GM10266 (cell line): ENCODE results near the gene CMSS1.

ENCODE experiments used
- DNase-seq: peaks from one replicate; pipeline ENCODE4 v3.0.0; 2012; ENCODE audit errors: extremely low spot score
- CTCF ChIP-seq: IDR thresholded peaks from 2 replicates; pipeline ENCODE4 v1.5.1; 2012; ENCODE audit warnings: mild to moderate bottlenecking, low read depth; ENCODE audit not compliant: control insufficient read depth, insufficient read depth; ENCODE audit errors: missing control alignments

Gene CMSS1

GRCh38 chr3:100062665-100063064, 245.0 kb downstream of the CMSS1 start:
- no peak for TF ChIP-seq CTCF
- no peak for DNase-seq

- no peak for TF ChIP-seq CTCF
- DNase-seq: no peak
Observed at GRCh38 chr3:100063929-100064461, 246.3 kb downstream of the CMSS1 start.

- TF ChIP-seq CTCF: no peak
- DNase-seq: no peak
Observed at GRCh38 chr3:100067589-100067988, 249.9 kb downstream of the CMSS1 start.

GRCh38 chr3:100068826-100069225, 251.2 kb downstream of the CMSS1 start:
- peak; percentile 71 for DNase-seq

GRCh38 chr3:100069472-100069871, 251.8 kb downstream of the CMSS1 start:
- no peak for DNase-seq
- no peak for TF ChIP-seq CTCF

More at GRCh38 chr3:100068826-100069225, 251.2 kb downstream of the CMSS1 start:
- TF ChIP-seq CTCF: peak; percentile 80

GRCh38 chr3:100072326-100073048, 254.8 kb downstream of the CMSS1 start:
- no peak for DNase-seq
- no peak for TF ChIP-seq CTCF

GRCh38 chr3:100073049-100073713, 255.5 kb downstream of the CMSS1 start:
- no peak for TF ChIP-seq CTCF
- DNase-seq: no peak
